GM23338 (cell line): ENCODE results near the gene DMRTB1. TPM values are rescaled to one million over a fixed set of nuclear protein-coding genes. Genes with fewer than 3 reads are reported as not detected.

Experiments
- ATAC-seq: fragments of 200-7000 bp; cut with Tn5 transposase; 3 replicates; pipeline ENCODE4 v1.9.1; 2020
- DNase-seq: peaks from one replicate; pipeline ENCODE4 v3.0.0-alpha.2; 2015; ENCODE audit warnings: low spot score
- H2AFZ ChIP-seq: fragments of 200-600 bp; sonication (generic); 2 replicates; pipeline ENCODE4 v1.8.0; 2016; ENCODE audit warnings: antibody characterized with exemption, mild to moderate bottlenecking, moderate library complexity
- H3F3A ChIP-seq: fragments of 200-600 bp; sonication (generic); replicated peaks from 2 replicates; pipeline ENCODE4 v1.8.0; 2017; ENCODE audit warnings: antibody characterized with exemption, mixed run types, low read depth
- H3K27ac ChIP-seq: fragments of 200-600 bp; sonication (generic); 2 replicates; pipeline ENCODE4 v1.6.1; 2016; ENCODE audit warnings: low read depth
- H3K27me3 ChIP-seq: fragments of 200-600 bp; sonication (generic); 2 replicates; pipeline ENCODE4 v1.8.0; 2016; ENCODE audit warnings: mild to moderate bottlenecking, mixed run types, moderate library complexity; ENCODE audit not compliant: insufficient read depth
- H3K36me3 ChIP-seq: fragments of 200-600 bp; sonication (generic); 2 replicates; pipeline ENCODE4 v1.8.0; 2016; ENCODE audit warnings: mild to moderate bottlenecking; ENCODE audit not compliant: insufficient read depth
- H3K4me1 ChIP-seq: fragments of 200-600 bp; sonication (generic); 2 replicates; pipeline ENCODE4 v1.8.0; 2016; ENCODE audit warnings: mild to moderate bottlenecking, moderate library complexity; ENCODE audit not compliant: insufficient read depth
- H3K4me2 ChIP-seq: fragments of 200-600 bp; sonication (generic); 2 replicates; pipeline ENCODE4 v1.7.1; 2017; ENCODE audit warnings: mixed run types
- H3K4me3 ChIP-seq: fragments of 200-600 bp; sonication (generic); 2 replicates; pipeline ENCODE4 v1.6.1; 2016; ENCODE audit warnings: mixed run types
- H3K79me2 ChIP-seq: fragments of 200-600 bp; sonication (generic); replicated peaks from 2 replicates; pipeline ENCODE4 v1.8.0; 2017; ENCODE audit warnings: mild to moderate bottlenecking; ENCODE audit not compliant: insufficient read depth
- H3K9me2 ChIP-seq: fragments of 200-600 bp; sonication (generic); 2 replicates; pipeline ENCODE4 v1.8.0; 2017; ENCODE audit not compliant: insufficient read depth
- H4K20me1 ChIP-seq: fragments of 200-600 bp; sonication (generic); replicated peaks from 2 replicates; pipeline ENCODE4 v1.8.0; 2017; ENCODE audit warnings: mild to moderate bottlenecking; ENCODE audit not compliant: insufficient read depth
- H3K27ac Mint-ChIP-seq: 2 replicates; pipeline ENCODE4 v1.8.0; 2020; ENCODE audit warnings: inconsistent platforms, mild to moderate bottlenecking, moderate library complexity, mixed read lengths
- H3K27me3 Mint-ChIP-seq: 3 replicates; pipeline ENCODE4 v1.8.0; 2022; ENCODE audit warnings: low read depth, mild to moderate bottlenecking, moderate library complexity, mixed read lengths, inconsistent platforms; ENCODE audit not compliant: insufficient read depth, poor library complexity
- H3K36me3 Mint-ChIP-seq: 3 replicates; pipeline ENCODE4 v1.8.0; 2021; ENCODE audit warnings: low read depth, mild to moderate bottlenecking, inconsistent platforms, moderate library complexity, mixed read lengths
- H3K4me1 Mint-ChIP-seq: 3 replicates; pipeline ENCODE4 v1.8.0; 2020; ENCODE audit warnings: mild to moderate bottlenecking, inconsistent platforms, mixed read lengths
- H3K4me3 Mint-ChIP-seq: 3 replicates; pipeline ENCODE4 v1.8.0; 2021; ENCODE audit warnings: moderate library complexity, mild to moderate bottlenecking, inconsistent platforms, mixed read lengths
- H3K9me3 Mint-ChIP-seq: 3 replicates; pipeline ENCODE4 v1.8.0; 2020; ENCODE audit warnings: moderate library complexity, mild to moderate bottlenecking, inconsistent platforms, mixed read lengths
- CREB1 ChIP-seq: fragments of 250-450 bp; sonication (Bioruptor Pico); IDR thresholded peaks from 2 replicates; pipeline ENCODE4 v1.5.0; 2020; ENCODE audit warnings: low read depth, mild to moderate bottlenecking, moderate library complexity
- CTCF ChIP-seq, 2 experiments: fragments of 200-600 bp in 1 of 2; sonication (generic) in 1 of 2; conservative IDR thresholded peaks; 2 replicates each; pipeline versions ENCODE4 v1.5.1 to v1.6.1; 2016 to 2017; ENCODE audit warnings: antibody characterized with exemption in 2 of 2, low read depth in 2 of 2, mild to moderate bottlenecking in 2 of 2, moderate library complexity in 1 of 2
- ETS1 ChIP-seq: IDR thresholded peaks from 2 replicates; pipeline ENCODE4 v1.6.1; 2016; ENCODE audit warnings: antibody characterized with exemption
- EZH2 ChIP-seq: fragments of 200-600 bp; sonication (generic); IDR thresholded peaks from one replicate; pipeline ENCODE4 v1.8.0; 2017; ENCODE audit warnings: antibody characterized with exemption, mild to moderate bottlenecking, low read depth; ENCODE audit not compliant: unreplicated experiment
- EZH2phosphoT487 ChIP-seq: fragments of 200-600 bp; sonication (generic); IDR thresholded peaks from one replicate; pipeline ENCODE4 v1.8.1; 2018; ENCODE audit warnings: antibody characterized with exemption; ENCODE audit not compliant: unreplicated experiment
- JUNB ChIP-seq: IDR thresholded peaks from one replicate; pipeline ENCODE4 v1.6.1; 2016; ENCODE audit warnings: antibody characterized with exemption; ENCODE audit not compliant: unreplicated experiment
- NANOG ChIP-seq: IDR thresholded peaks from 2 replicates; pipeline ENCODE4 v1.6.1; 2016; ENCODE audit warnings: antibody characterized with exemption, borderline replicate concordance
- POLR2AphosphoS5 ChIP-seq: IDR thresholded peaks from 2 replicates; pipeline ENCODE4 v1.6.1; 2016; ENCODE audit warnings: antibody characterized with exemption, low read depth
- REST ChIP-seq: IDR thresholded peaks from one replicate; pipeline ENCODE4 v1.6.1; 2018; ENCODE audit warnings: antibody characterized with exemption; ENCODE audit not compliant: unreplicated experiment
- STAT1 ChIP-seq: IDR thresholded peaks from one replicate; pipeline ENCODE4 v1.6.1; 2016; ENCODE audit warnings: antibody characterized with exemption; ENCODE audit not compliant: unreplicated experiment
- ZNF114 ChIP-seq: fragments of 250-450 bp; sonication (Bioruptor Pico); IDR thresholded peaks from 2 replicates; pipeline ENCODE4 v1.5.0; 2020; ENCODE audit warnings: mild to moderate bottlenecking, moderate library complexity
- ZNF331 ChIP-seq: fragments of 250-450 bp; sonication (Bioruptor Pico); IDR thresholded peaks from 2 replicates; pipeline ENCODE4 v1.5.0; 2020; ENCODE audit warnings: low read depth, mild to moderate bottlenecking, moderate library complexity
- ZNF462 ChIP-seq: fragments of 250-450 bp; sonication (Bioruptor Pico); IDR thresholded peaks from 2 replicates; pipeline ENCODE4 v1.5.0; 2020; ENCODE audit warnings: mild to moderate bottlenecking, moderate library complexity
- polyA plus RNA-seq: library from polyadenylated mRNA; unstranded; fragments of >200 nt; fragmentation: Nextera tagmentation; extraction: Ambion mirVana; gene quantifications from 2 replicates; pipeline ENCODE4 v1.2.1, GENCODE V29; 2016
- total RNA-seq: library from RNA; depleted of rRNA; stranded (reverse); fragments of >200 nt; shearing (Covaris generic); gene quantifications from 2 replicates; pipeline ENCODE4 v1.2.3, GENCODE V29; 2014

The DMRTB1 gene
- total and polyA plus RNA-seq, 2 experiments from 2014 or later: 0.27 to 1.2 TPM

GRCh38 chr1:53455364-53455991, 3.7 kb upstream of the DMRTB1 start:
- Histone ChIP-seq H3K36me3 (no peaks in the 10 kb centered on the region; the same call in 1 of the 2 replicates), H2AFZ (no peak overlapping the region), H3K4me2 (no peak overlapping the region), H4K20me1 (no peaks in the 10 kb centered on the region), H3K79me2 (no peaks in the 10 kb centered on the region), H3K4me1 (peaks cover 23% of the 10 kb centered on the region), H3F3A (peaks cover 8% of the 10 kb centered on the region), H3K27ac (no peak overlapping the region), H3K9me2 (no peaks in the 10 kb centered on the region), H3K27me3 (no peaks in the 10 kb centered on the region), H3K4me3 (no peak overlapping the region)
- H3K36me3 Mint-ChIP-seq: no peaks in the 10 kb centered on the region
- H3K27me3 Mint-ChIP-seq: peaks cover 1% of the 10 kb centered on the region
- H3K4me1 Mint-ChIP-seq: peaks cover 22% of the 10 kb centered on the region
- ATAC-seq (no peak), DNase-seq (no peak)
- no peak overlapping the region for H3K4me3 Mint-ChIP-seq
- no peak for TF ChIP-seq ETS1
- TF ChIP-seq CTCF (conservative IDR thresholded peaks at IDR 0.05; ENCODE audit: low read depth in 2 of 2): no peak
- no peak for TF ChIP-seq EZH2phosphoT487
- no peak for TF ChIP-seq ZNF114 (CRISPR knock-in tag)
- no peak for TF ChIP-seq REST
- TF ChIP-seq CREB1 (CRISPR knock-in tag): no peak
- no peak for TF ChIP-seq STAT1
- TF ChIP-seq ZNF462: no peak
- no peak for TF ChIP-seq ZNF331 (CRISPR knock-in tag)
- no peak for TF ChIP-seq EZH2
- no peak for TF ChIP-seq POLR2AphosphoS5
- no peak for TF ChIP-seq NANOG
- no peak for TF ChIP-seq JUNB
- H3K9me3 Mint-ChIP-seq: no peaks in the 10 kb centered on the region
- H3K27ac Mint-ChIP-seq: no peak overlapping the region; the same call in 1 of the 2 replicates
